ENCODE results near the gene SIPA1L3.

The SIPA1L3 gene

DNA sequence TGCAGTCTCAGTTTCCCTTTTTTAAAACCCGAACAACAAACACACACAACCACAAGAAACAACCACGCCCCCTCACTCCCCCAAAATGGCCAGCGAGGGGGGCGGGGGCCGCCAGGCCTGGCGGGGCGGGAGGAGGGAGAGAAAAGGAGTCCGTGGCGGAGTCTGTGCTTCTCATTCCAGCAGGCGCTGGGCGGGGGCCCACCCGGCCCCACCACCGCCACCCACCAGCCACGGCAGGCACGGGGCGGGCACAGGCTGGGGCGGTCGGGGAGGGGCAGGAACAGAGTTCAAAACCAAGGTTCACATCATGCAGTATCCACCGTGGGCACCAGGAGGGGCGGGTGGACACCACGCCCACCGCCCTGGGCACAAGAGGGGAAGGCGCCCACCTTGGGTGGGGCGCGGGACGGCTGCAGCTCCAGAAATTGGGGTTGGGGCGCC, 304.2 kb downstream of the SIPA1L3 start:
- Histone ChIP-seq H3K4me1 (ENCODE audit: control insufficient read depth in 1 of 2, insufficient read depth in 1 of 2, low read depth in 1 of 2, low read length in 1 of 2) (no peaks in the 10 kb centered on the region), H3K4me3 (ENCODE audit: low read depth in 1 of 2, low read length in 1 of 2) (no peak overlapping the region), H3K36me3 (peaks cover 9% of the 10 kb centered on the region), H3K27me3 (peaks cover 81% of the 10 kb centered on the region), H3K9me3 (no peaks in the 10 kb centered on the region), H3K27ac (no peak overlapping the region)
- TF ChIP-seq, protein P1, sequence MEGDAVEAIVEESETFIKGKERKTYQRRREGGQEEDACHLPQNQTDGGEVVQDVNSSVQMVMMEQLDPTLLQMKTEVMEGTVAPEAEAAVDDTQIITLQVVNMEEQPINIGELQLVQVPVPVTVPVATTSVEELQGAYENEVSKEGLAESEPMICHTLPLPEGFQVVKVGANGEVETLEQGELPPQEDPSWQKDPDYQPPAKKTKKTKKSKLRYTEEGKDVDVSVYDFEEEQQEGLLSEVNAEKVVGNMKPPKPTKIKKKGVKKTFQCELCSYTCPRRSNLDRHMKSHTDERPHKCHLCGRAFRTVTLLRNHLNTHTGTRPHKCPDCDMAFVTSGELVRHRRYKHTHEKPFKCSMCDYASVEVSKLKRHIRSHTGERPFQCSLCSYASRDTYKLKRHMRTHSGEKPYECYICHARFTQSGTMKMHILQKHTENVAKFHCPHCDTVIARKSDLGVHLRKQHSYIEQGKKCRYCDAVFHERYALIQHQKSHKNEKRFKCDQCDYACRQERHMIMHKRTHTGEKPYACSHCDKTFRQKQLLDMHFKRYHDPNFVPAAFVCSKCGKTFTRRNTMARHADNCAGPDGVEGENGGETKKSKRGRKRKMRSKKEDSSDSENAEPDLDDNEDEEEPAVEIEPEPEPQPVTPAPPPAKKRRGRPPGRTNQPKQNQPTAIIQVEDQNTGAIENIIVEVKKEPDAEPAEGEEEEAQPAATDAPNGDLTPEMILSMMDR (IDR thresholded peaks at IDR 0.05): no peak

DNA sequence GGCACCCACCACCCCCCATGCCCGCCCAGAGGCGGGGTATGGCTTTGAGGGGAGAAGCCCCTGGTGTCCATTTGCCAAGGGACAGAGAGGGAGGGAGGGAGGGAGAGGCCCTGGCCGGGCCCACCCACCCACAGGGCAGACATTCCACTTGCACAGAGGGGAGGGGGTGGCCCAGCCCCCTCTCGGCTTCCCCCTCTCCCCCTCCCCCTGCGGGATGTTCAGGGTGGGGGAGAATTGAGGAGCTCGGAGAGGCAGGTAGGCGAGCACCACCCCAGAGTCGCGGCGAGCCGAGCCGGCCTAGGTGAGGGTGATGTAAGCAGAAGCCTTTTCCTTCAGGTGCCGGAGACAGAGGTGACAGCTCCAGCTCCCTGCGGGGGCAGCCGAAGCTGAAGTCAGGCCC, 304.8 kb downstream of the SIPA1L3 start:
- Histone ChIP-seq H3K4me1 (ENCODE audit: control insufficient read depth in 1 of 2, insufficient read depth in 1 of 2, low read depth in 1 of 2, low read length in 1 of 2) (no peaks in the 10 kb centered on the region), H3K4me3 (ENCODE audit: low read depth in 1 of 2, low read length in 1 of 2) (no peak overlapping the region), H3K36me3 (peaks cover 3% of the 10 kb centered on the region), H3K27me3 (peaks cover 86% of the 10 kb centered on the region), H3K27ac (no peak overlapping the region), H3K9me3 (no peaks in the 10 kb centered on the region)
- TF ChIP-seq, protein P1 (IDR thresholded peaks at IDR 0.05): no peak

DNA sequence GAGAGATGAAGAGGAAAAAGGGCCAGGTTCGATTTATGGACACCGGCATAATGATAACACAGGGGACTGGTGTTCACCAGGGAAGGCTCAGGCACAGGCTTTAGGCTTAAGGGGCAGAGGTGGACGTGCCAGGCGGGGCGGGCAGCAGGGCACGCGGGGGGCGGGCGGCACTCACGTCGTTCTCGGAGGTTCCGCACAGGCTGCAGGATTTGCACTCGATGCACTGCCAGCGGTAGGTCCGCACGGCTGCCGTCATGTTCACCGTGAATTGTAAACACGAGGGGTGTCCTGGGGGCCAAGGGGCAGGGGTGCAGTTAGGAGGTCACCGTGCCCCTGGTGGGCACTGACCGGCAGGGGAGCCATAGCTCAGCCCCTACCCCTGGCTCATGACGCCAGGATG, 306.5 kb downstream of the SIPA1L3 start:
- Histone ChIP-seq H3K36me3 (no peaks in the 10 kb centered on the region), H3K9me3 (no peaks in the 10 kb centered on the region), H3K27ac (no peak overlapping the region), H3K4me3 (ENCODE audit: low read depth in 1 of 2, low read length in 1 of 2) (no peak overlapping the region), H3K27me3 (peaks cover 92% of the 10 kb centered on the region), H3K4me1 (ENCODE audit: control insufficient read depth in 1 of 2, insufficient read depth in 1 of 2, low read depth in 1 of 2, low read length in 1 of 2) (no peaks in the 10 kb centered on the region)
- TF ChIP-seq, protein P1 (IDR thresholded peaks at IDR 0.05): no peak

DNA sequence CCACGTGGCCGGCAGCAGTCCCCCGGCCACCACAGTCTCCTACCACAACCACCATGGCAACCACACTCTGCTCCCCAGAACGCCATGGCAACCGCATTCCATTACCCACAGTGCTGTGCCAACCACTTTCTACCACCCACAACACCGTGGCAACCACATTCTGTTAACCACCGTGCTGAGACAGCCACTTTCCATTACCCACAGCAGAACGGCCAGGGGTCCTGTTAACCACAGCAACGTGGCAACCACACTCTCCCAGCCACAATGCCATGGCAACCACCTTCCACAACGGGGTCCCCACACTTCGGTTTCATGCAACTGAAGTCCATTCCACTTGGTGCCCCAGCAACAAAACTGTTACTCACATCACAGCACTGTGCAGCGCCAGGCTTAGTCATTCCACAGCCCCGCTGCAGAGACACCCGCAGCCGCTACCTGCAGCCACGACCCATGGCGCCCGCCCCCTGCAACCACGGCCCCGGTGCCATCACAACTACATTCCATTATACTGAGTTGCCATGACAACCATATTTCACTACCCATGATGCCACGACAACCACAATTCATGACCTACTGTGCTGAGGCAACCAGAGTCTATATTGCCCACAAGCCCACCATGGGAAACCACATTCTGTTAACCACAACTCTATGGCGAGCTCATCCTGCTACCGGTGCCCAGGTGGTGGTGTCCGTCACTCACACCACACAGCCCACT, 307.1 kb downstream of the SIPA1L3 start:
- Histone ChIP-seq H3K4me1 (ENCODE audit: control insufficient read depth in 1 of 2, insufficient read depth in 1 of 2, low read depth in 1 of 2, low read length in 1 of 2) (no peaks in the 10 kb centered on the region), H3K9me3 (no peaks in the 10 kb centered on the region), H3K36me3 (no peaks in the 10 kb centered on the region), H3K27me3 (peaks cover 89% of the 10 kb centered on the region), H3K4me3 (ENCODE audit: low read depth in 1 of 2, low read length in 1 of 2) (no peak overlapping the region), H3K27ac (no peak overlapping the region)
- TF ChIP-seq, protein P1 (IDR thresholded peaks at IDR 0.05): no peak

DNA sequence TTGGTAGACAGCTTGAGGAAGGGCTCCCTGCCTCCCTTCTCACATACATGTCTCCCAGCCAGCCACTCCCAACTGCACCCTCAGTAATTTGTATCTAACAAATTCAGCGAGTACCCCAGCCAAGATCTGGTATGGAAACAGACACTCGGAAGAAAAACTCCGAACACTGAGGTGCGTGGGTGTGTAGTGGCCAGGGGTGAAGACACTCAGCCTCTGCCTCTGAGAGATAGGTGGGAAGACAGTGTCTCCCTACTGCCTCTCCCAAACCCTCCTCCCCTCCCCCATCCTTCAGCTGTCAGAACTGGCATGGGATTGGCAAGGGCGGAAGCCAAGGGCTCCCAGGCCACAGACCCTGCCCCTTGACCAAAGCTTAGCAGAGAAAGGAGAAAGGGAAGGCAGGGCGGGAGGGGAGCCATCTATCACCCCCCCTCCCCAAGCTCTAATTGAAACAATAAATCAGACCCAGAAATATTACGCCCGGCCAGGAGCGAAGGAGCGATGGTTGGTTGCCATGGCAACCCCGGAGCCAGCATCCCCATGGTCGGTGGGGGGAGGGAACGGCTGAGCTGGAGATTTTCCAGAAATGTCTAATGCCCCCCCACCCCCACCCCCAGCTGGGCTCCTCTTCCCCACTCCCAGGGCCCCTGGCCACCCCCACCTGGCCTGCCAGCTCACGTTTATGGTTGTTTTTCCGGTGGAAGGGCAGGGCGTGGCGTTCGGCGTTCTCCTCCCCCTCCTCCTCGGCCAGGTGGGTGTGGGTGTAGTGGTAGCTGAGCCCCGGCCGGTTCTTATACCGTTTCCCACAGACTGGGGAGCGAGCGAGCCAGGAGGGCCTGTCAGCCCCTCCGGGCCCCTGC, 310.0 kb downstream of the SIPA1L3 start:
- Histone ChIP-seq H3K9me3 (no peaks in the 10 kb centered on the region), H3K36me3 (no peaks in the 10 kb centered on the region), H3K4me3 (ENCODE audit: low read depth in 1 of 2, low read length in 1 of 2) (no peak overlapping the region), H3K4me1 (ENCODE audit: control insufficient read depth in 1 of 2, insufficient read depth in 1 of 2, low read depth in 1 of 2, low read length in 1 of 2) (no peaks in the 10 kb centered on the region), H3K27me3 (peaks cover 82% of the 10 kb centered on the region), H3K27ac (no peak overlapping the region)
- TF ChIP-seq, protein P1 (IDR thresholded peaks at IDR 0.05): no peak
